ENCODE measurements around the gene FSHR.

DNA sequence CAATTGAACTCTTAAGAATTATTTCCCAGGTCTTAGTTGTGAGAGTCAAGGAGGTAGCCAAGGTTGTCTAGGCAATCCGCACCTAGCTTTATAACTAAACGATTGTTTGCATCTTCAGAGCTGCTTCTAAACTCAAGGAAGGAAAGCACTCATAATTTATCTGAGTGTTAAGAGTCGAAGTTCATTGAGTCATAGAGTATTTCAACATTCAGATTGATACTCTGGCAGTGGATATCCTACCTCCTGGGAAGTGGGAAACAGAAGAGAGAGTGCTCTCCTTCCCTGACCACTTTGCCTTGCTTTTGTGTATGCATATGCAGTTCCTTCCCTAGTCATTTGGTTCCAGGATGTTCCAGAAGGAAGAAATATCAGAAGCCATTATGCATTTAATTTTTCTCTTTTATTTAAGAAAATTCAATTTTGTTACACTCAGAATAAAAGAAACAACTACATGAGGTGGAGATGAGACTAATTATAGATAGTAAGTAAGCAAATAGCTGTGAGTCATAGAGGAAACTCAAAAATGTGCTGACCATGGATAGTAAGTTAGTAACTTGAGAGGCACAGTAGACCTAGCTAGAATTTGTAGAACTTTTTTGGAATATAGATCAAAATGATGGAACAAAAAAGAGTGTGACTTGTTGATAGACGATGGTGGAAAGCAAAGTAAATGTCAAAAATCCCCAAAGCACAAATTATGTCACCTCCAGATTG lies 35.4 kb upstream of the FSHR start:
- TF ChIP-seq CTCF (conservative IDR thresholded peaks at IDR 0.05), result no peak
- TF ChIP-seq ZFX (IDR thresholded peaks at IDR 0.05), result no peak
